A549 treated with ZK216348 at 1 μM for 4 hours (cell line): Measurements from ENCODE around the gene SSB. TPM values are rescaled to one million over a fixed set of nuclear protein-coding genes. Genes with fewer than 3 reads are reported as not detected.

Experiments used
- total RNA-seq: library from RNA; stranded (reverse); fragments of 200-300 nt; extraction: Qiagen RNA extraction; gene quantifications from 5 replicates; pipeline ENCODE4 v1.2.3, GENCODE V29; 2022; ENCODE audit warnings: low read depth

Gene SSB
- 123 to 256 TPM (median 141 TPM) in 5 replicates for total RNA-seq

DNA sequence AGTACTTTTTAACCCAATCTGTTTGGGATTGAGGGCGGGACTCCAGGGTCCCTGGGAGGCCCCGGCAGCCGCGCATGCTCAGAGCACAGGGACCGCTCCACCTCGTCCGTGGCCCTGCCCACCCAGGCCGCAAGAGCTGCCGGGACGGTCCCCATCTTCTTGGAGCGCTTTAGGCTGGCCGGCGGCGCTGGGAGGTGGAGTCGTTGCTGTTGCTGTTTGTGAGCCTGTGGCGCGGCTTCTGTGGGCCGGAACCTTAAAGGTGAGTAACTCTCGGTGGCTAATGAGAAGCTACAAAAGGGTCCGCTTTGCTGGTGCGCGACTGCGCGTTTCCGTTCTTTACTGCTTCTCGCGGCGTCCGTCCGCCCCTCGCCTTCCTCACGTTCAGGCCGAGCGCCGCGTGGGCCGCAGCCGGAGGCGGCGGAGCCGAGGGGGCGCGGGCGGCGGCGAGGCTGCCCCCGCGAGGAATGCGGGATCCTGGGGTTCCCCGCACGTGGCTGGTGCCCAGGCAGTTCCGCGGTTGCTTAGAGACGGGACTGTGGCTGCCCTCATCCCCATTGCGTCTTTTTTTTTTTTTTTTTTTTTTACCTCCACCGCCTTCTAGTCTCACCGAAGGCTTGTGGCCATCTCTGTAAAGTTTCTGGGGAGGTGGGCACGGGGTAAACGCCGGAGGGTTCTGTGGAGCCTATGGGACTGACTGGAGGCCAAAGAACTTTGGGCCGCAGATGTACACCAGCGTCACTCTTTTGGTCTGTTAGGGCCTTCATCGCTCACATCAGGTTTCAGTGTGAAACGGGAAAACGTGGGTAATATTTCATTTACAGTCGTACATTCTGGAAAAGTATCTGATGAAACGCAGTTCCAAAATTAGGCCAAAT is at the start of gene SSB:
SSB (plus strand) TSS at position 154 of the 875 bp plus-strand sequence. CDS start 2,090 bp downstream, outside the sequence.

DNA sequence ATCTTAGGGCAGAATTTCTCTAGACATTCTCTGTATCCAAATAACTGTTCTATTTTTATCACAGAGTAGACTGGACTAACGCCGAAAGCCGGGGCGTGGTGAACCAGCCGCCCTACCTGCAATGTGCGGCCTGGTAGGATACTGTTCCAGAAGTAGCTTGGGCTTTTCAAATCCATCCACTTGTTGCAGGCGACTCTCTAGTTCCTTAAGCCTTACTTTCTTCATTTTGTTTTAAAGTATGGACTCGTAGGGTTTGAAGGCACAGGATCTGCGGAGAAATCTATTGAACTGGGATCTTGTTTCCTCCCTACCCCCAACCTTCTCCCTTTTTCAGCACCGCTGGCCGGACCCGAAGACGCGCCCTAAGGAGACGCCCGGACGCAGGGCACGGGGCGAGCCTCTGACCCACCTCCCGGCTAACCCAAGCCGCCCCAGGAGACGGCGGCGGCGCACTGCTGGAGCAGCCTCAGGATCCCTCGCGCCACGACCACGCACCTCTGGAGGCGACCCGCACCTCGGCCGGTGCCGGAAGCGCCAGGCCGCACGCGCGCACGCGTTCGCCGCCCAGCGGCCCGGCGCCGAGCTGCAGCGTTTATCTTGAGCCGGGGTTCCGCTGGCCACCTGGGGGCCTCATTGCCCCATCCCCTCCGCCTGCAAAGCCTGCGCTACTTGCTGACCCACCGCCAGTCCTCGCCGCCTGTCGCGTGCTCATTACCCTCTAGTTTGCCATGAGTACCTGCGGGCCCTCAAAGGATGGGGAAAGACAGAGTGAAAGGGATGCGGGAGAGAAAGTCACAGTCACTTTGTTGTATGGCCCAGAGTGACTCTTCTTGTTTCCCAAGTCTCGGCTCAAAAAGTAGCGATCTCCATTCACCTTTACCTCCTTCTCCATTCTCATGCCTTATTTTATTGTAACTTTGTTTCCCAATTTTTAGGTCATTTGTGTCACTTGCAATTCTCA is 26.0 kb downstream of the SSB start, which contains the start of gene METTL5:
METTL5 (minus strand) TSS at position 533 of the 961 bp plus-strand sequence; CDS start at position 225, 308 bp downstream.

DNA sequence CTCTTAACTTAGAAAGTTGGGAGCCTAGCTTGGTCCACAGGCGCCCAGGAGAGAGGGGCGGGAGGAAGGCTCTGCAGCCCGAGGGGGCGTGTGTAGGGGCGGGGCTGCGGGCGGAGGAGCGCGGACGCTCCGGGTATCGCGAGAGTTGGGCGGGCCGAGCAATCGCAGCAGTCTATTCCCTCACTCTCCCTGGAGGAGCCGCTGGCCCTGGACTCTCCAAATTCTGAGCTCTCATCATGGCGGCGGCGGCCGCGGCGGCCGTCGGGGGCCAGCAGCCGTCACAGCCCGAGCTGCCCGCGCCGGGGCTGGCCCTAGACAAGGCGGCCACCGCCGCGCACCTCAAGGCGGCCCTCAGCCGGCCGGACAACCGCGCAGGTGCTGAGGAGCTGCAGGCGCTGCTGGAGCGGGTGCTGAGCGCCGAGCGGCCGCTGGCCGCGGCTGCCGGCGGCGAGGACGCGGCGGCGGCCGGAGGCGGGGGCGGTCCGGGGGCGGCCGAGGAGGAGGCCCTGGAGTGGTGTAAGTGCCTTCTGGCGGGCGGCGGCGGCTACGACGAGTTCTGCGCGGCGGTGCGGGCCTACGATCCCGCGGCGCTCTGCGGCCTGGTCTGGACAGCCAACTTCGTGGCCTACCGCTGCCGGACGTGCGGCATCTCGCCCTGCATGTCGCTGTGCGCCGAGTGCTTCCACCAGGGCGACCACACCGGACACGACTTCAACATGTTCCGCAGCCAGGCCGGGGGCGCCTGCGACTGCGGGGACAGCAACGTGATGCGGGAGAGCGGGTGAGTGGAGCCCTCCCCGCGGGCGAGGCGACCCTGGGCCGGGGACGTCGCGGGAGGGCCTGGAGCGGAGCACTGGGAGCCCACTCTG is 28.8 kb downstream of the SSB start, which contains the start of gene UBR3:
UBR3 (plus strand) TSS at position 183 of the 869 bp plus-strand sequence; CDS start at position 237, 54 bp downstream.

Other genes starting within 250 kb of the SSB start
- 21.5 to 25.8 TPM (median 23.1 TPM) in 5 replicates for gene FASTKD1, start 225.0 kb upstream of the SSB start, total RNA-seq
- 36.9 to 62.1 TPM (median 40.2 TPM) in 5 replicates for gene PPIG, start 214.5 kb upstream of the SSB start, total RNA-seq
- gene CFAP210, start 104.5 kb upstream of the SSB start, total RNA-seq = 0.13 to 0.89 TPM (median 0.41 TPM) in 5 replicates
- 2.0 to 3.5 TPM (median 2.5 TPM) in 5 replicates for gene PHOSPHO2, start 104.4 kb upstream of the SSB start, total RNA-seq
- gene KLHL23, start 65.0 kb upstream of the SSB start, total RNA-seq = 5.8 to 11.4 TPM (median 7.8 TPM) in 5 replicates
- 59.0 to 148 TPM (median 68.9 TPM) in 5 replicates for gene METTL5, start 26.0 kb downstream of the SSB start, total RNA-seq
- gene UBR3, start 28.6 kb downstream of the SSB start, total RNA-seq = 7.7 to 11.3 TPM (median 10.4 TPM) in 5 replicates